HG02623 (cell line): ENCODE data around the gene ABCC4.

Experiments
- ATAC-seq: cut with Tn5 transposase; IDR thresholded peaks from one replicate; pipeline ENCODE4 v1.9.1; 2021; ENCODE audit warnings: moderate library complexity; ENCODE audit not compliant: unreplicated experiment

ABCC4 gene

GRCh38 chr13:95060014-95060519 lies 241.2 kb downstream of the ABCC4 start:
- ATAC-seq, result no peak

GRCh38 chr13:95059306-95059705 lies 241.9 kb downstream of the ABCC4 start:
- no peak for ATAC-seq

- no peak for ATAC-seq
Observed at GRCh38 chr13:95058680-95059079, 242.6 kb downstream of the ABCC4 start.

- ATAC-seq, result no peak
Observed at GRCh38 chr13:95056266-95056665, 245.0 kb downstream of the ABCC4 start.

- no peak for ATAC-seq
Observed at GRCh38 chr13:95050800-95051615, 250.2 kb downstream of the ABCC4 start.

- ATAC-seq, result no peak
Observed at GRCh38 chr13:95049772-95050171, 251.5 kb downstream of the ABCC4 start.

- no peak for ATAC-seq
Observed at GRCh38 chr13:95044452-95045205, 256.6 kb downstream of the ABCC4 start.

- ATAC-seq, result no peak
Observed at GRCh38 chr13:95039415-95039814, 261.8 kb downstream of the ABCC4 start.

GRCh38 chr13:95038949-95039348 lies 262.3 kb downstream of the ABCC4 start:
- ATAC-seq, result no peak

- ATAC-seq, result no peak
Observed at GRCh38 chr13:95035311-95036109, 265.7 kb downstream of the ABCC4 start.

GRCh38 chr13:95033890-95034289 lies 267.4 kb downstream of the ABCC4 start:
- peak; percentile 74 for ATAC-seq

GRCh38 chr13:95032121-95032520 lies 269.1 kb downstream of the ABCC4 start:
- no peak for ATAC-seq

- no peak for ATAC-seq
Observed at GRCh38 chr13:95030821-95031343, 270.4 kb downstream of the ABCC4 start.

- ATAC-seq, result no peak
Observed at GRCh38 chr13:95027638-95028037, 273.6 kb downstream of the ABCC4 start.

- ATAC-seq, result no peak
Observed at GRCh38 chr13:95025116-95025515, 276.1 kb downstream of the ABCC4 start.

GRCh38 chr13:95023405-95023804 lies 277.8 kb downstream of the ABCC4 start:
- no peak for ATAC-seq

- ATAC-seq, result no peak
Observed at GRCh38 chr13:95020298-95020987, 280.8 kb downstream of the ABCC4 start.

GRCh38 chr13:95019886-95020285 lies 281.4 kb downstream of the ABCC4 start:
- no peak for ATAC-seq

GRCh38 chr13:95007322-95007721 lies 293.9 kb downstream of the ABCC4 start:
- ATAC-seq, result no peak

- no peak for ATAC-seq
Observed at GRCh38 chr13:95005300-95005699, 296.0 kb downstream of the ABCC4 start.
